A549 (cell line): Measurements from ENCODE around the gene TAOK3.

ENCODE experiments used
- CTCF ChIP-seq: fragments of >200 bp; sonication (Bioruptor Twin); formaldehyde crosslinking; IDR thresholded peaks from 3 replicates; pipeline ENCODE4 v1.5.1; 2016
- EHMT2 ChIP-seq: fragments of 200-600 bp; sonication (generic); IDR thresholded peaks from 2 replicates; pipeline ENCODE4 v1.6.1; 2016; ENCODE audit warnings: antibody characterized with exemption, low read depth, mild to moderate bottlenecking, moderate library complexity
- ELK1 ChIP-seq: fragments of 150-350 bp; IDR thresholded peaks from 2 replicates; pipeline ENCODE4 v1.6.1; 2014; ENCODE audit warnings: low read depth, mild to moderate bottlenecking, low read length
- JUN ChIP-seq, 2 experiments: fragments of >200 bp; sonication (Bioruptor Twin); formaldehyde crosslinking; IDR thresholded peaks; 2 replicates in 1 of 2; 3 replicates in 1 of 2; pipeline ENCODE4 v1.6.1; 2016 to 2017
- MAX ChIP-seq: IDR thresholded peaks from 2 replicates; pipeline ENCODE4 v1.6.1; 2012
- POLR2A ChIP-seq: IDR thresholded peaks from 2 replicates; pipeline ENCODE4 v1.6.1; 2012; ENCODE audit warnings: mild to moderate bottlenecking, low read length
- REST ChIP-seq: fragments of 200-600 bp; sonication (generic); IDR thresholded peaks from 2 replicates; pipeline ENCODE4 v1.6.1; 2016; ENCODE audit warnings: antibody characterized with exemption, mild to moderate bottlenecking, moderate library complexity

GRCh38 chr12:118190266-118190665 is 182.4 kb downstream of the TAOK3 start:
- TF ChIP-seq REST (no peak), MAX (no peak), JUN (IDR thresholded peaks at IDR 0.05) (no peak), CTCF (no peak), EHMT2 (no peak), POLR2A (no peak), ELK1 (no peak)
